Mononuclear cell (primary cell): Measurements from ENCODE around the gene SEPTIN7. TPM values are rescaled to one million over a fixed set of nuclear protein-coding genes. Genes with fewer than 3 reads are reported as not detected.

Source experiments
- H3K27me3 ChIP-seq: 2 replicates; pipeline ENCODE4 v1.6.0; 2011; ENCODE audit warnings: low read length, control low read depth; ENCODE audit not compliant: insufficient read depth
- H3K4me1 ChIP-seq: 2 replicates; pipeline ENCODE4 v1.5.1; 2011; ENCODE audit warnings: mild to moderate bottlenecking, low read length, control low read depth; ENCODE audit not compliant: insufficient read depth
- H3K4me3 ChIP-seq: 2 replicates; pipeline ENCODE4 v1.5.1; 2011; ENCODE audit warnings: mild to moderate bottlenecking, low read length, moderate library complexity
- H3K9me3 ChIP-seq: 2 replicates; pipeline ENCODE4 v1.5.1; 2011; ENCODE audit warnings: low read depth, mild to moderate bottlenecking, control low read depth, low read length
- total RNA-seq: library from RNA; depleted of rRNA; stranded (reverse); fragments of >200 nt; gene quantifications from one replicate; pipeline ENCODE4 v1.2.3, GENCODE V29; 2012

Gene SEPTIN7
- total RNA-seq, 1 donor: 306 TPM

GRCh38 chr7:35846816-35847412 is 46.1 kb downstream of the SEPTIN7 start:
- H3K27me3 ChIP-seq: no peaks in the 10 kb centered on the region
- no peaks in the 10 kb centered on the region for H3K4me1 ChIP-seq
- no peak overlapping the region for H3K4me3 ChIP-seq
- H3K9me3 ChIP-seq: no peaks in the 10 kb centered on the region

GRCh38 chr7:35848725-35849124 is 47.9 kb downstream of the SEPTIN7 start:
- no peaks in the 10 kb centered on the region for H3K9me3 ChIP-seq
- H3K4me3 ChIP-seq: no peak overlapping the region
- no peaks in the 10 kb centered on the region for H3K27me3 ChIP-seq
- no peaks in the 10 kb centered on the region for H3K4me1 ChIP-seq

- no peaks in the 10 kb centered on the region for H3K4me1 ChIP-seq
Measured at GRCh38 chr7:35849158-35849831, 48.4 kb downstream of the SEPTIN7 start.

GRCh38 chr7:35849954-35850353 is 49.1 kb downstream of the SEPTIN7 start:
- no peaks in the 10 kb centered on the region for H3K4me1 ChIP-seq
- no peaks in the 10 kb centered on the region for H3K9me3 ChIP-seq
- H3K27me3 ChIP-seq: no peaks in the 10 kb centered on the region
- no peak overlapping the region for H3K4me3 ChIP-seq

More at GRCh38 chr7:35849158-35849831, 48.4 kb downstream of the SEPTIN7 start:
- Histone ChIP-seq H3K9me3 (no peaks in the 10 kb centered on the region), H3K4me3 (no peak overlapping the region), H3K27me3 (no peaks in the 10 kb centered on the region)

Other genes with a start within 250 kb of the SEPTIN7 start
- gene HERPUD2, start 105.9 kb upstream of the SEPTIN7 start, total RNA-seq: 61.1 TPM